ENCODE results near the gene LHFPL4. TPM values are rescaled to one million over a fixed set of nuclear protein-coding genes. Genes with fewer than 3 reads are reported as not detected.
A peak's percentile ranks its signal among the peaks of the same experiment; 100 is the strongest.

The LHFPL4 gene
- total RNA-seq, 1 experiment from 2014 or later: not detected

- Histone ChIP-seq H3K9me3 (no peaks in the 10 kb centered on the region), H3K4me1 (no peaks in the 10 kb centered on the region), H3K36me3 (ENCODE audit: control insufficient read depth, insufficient read depth, low read length) (no peaks in the 10 kb centered on the region), H3K4me3 (ENCODE audit: low read depth, low read length) (no peak overlapping the region), H3K27me3 (replicated peaks; ENCODE audit: control insufficient read depth, insufficient read depth, low read length) (no peaks in the 10 kb centered on the region)
- CTCF ChIA-PET: no interaction called here
- POLR2A ChIA-PET: no interaction called here
- Mint-ChIP-seq H3K27me3 (ENCODE audit: insufficient read depth, unreplicated experiment) (peaks cover 3% of the 10 kb centered on the region), H3K9me3 (ENCODE audit: unreplicated experiment) (no peaks in the 10 kb centered on the region), H3K4me1 (ENCODE audit: low read depth, unreplicated experiment) (no peaks in the 10 kb centered on the region), H3K27ac (ENCODE audit: unreplicated experiment) (no peak overlapping the region), H3K4me3 (ENCODE audit: unreplicated experiment) (no peak overlapping the region), H3K36me3 (ENCODE audit: insufficient read depth, unreplicated experiment) (no peaks in the 10 kb centered on the region)
- BruUV-seq (replicated peaks): no TSS peak
- no peak for DNase-seq
- TF ChIP-seq, protein P1, sequence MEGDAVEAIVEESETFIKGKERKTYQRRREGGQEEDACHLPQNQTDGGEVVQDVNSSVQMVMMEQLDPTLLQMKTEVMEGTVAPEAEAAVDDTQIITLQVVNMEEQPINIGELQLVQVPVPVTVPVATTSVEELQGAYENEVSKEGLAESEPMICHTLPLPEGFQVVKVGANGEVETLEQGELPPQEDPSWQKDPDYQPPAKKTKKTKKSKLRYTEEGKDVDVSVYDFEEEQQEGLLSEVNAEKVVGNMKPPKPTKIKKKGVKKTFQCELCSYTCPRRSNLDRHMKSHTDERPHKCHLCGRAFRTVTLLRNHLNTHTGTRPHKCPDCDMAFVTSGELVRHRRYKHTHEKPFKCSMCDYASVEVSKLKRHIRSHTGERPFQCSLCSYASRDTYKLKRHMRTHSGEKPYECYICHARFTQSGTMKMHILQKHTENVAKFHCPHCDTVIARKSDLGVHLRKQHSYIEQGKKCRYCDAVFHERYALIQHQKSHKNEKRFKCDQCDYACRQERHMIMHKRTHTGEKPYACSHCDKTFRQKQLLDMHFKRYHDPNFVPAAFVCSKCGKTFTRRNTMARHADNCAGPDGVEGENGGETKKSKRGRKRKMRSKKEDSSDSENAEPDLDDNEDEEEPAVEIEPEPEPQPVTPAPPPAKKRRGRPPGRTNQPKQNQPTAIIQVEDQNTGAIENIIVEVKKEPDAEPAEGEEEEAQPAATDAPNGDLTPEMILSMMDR (IDR thresholded peaks at IDR 0.05; ENCODE audit: insufficient read depth in 1 of 2, low read depth in 1 of 2, low read length in 1 of 2, severe bottlenecking in 1 of 2, unreplicated experiment in 1 of 2): no peak
- intact Hi-C loops (cut with micrococcal nuclease; ENCODE audit: unreplicated experiment): loop anchor here (10.0 kb wide), 1 partner anchor 197 kb away; the partner anchor contains the start of gene CPNE9
Observed at GRCh38 chr3:9507586-9508578, 45.7 kb downstream of the LHFPL4 start.

GRCh38 chr3:9503283-9503682, 50.3 kb downstream of the LHFPL4 start:
- TF ChIP-seq, protein P1 (IDR thresholded peaks at IDR 0.05; ENCODE audit: insufficient read depth in 1 of 2, low read depth in 1 of 2, low read length in 1 of 2, severe bottlenecking in 1 of 2, unreplicated experiment in 1 of 2): peak; percentile 86 to 92
- Mint-ChIP-seq H3K36me3 (ENCODE audit: insufficient read depth, unreplicated experiment) (no peaks in the 10 kb centered on the region), H3K4me3 (ENCODE audit: unreplicated experiment) (no peak overlapping the region), H3K27me3 (ENCODE audit: insufficient read depth, unreplicated experiment) (peaks cover 8% of the 10 kb centered on the region), H3K4me1 (ENCODE audit: low read depth, unreplicated experiment) (no peaks in the 10 kb centered on the region), H3K9me3 (ENCODE audit: unreplicated experiment) (no peaks in the 10 kb centered on the region), H3K27ac (ENCODE audit: unreplicated experiment) (no peak overlapping the region)
- intact Hi-C loops (cut with micrococcal nuclease; ENCODE audit: unreplicated experiment): loop anchor here (1.0 to 10.0 kb wide), 4 partner anchors 169 to 305 kb away; partner anchors contain the start of gene CPNE9
- ChIA-PET CTCF (interaction anchor here (0.7 to 1.4 kb wide), 4 partner anchors 11 to 247 kb away, joined by 3 to 4 read pairs (median 3); partner anchors contain the start of gene OGG1), POLR2A (no interaction called here)
- H3K4me3 ChIP-seq (ENCODE audit: low read depth, low read length): no peak overlapping the region
- no peaks in the 10 kb centered on the region for H3K27me3 ChIP-seq (replicated peaks; ENCODE audit: control insufficient read depth, insufficient read depth, low read length)
- H3K4me1 ChIP-seq: no peaks in the 10 kb centered on the region
- no TSS peak for BruUV-seq (replicated peaks)
- no peaks in the 10 kb centered on the region for H3K36me3 ChIP-seq (ENCODE audit: control insufficient read depth, insufficient read depth, low read length)
- peak; percentile 79 to 83 for DNase-seq
- H3K9me3 ChIP-seq: no peaks in the 10 kb centered on the region

- ChIA-PET POLR2A (no interaction called here), CTCF (interaction anchor here (0.6 kb wide), 1 partner anchor 211 kb away, joined by 3 read pairs; no protein-coding TSS in a partner anchor)
- Histone ChIP-seq H3K9me3 (no peaks in the 10 kb centered on the region), H3K36me3 (ENCODE audit: control insufficient read depth, insufficient read depth, low read length) (no peaks in the 10 kb centered on the region), H3K4me3 (ENCODE audit: low read depth, low read length) (no peak overlapping the region), H3K27me3 (replicated peaks; ENCODE audit: control insufficient read depth, insufficient read depth, low read length) (no peaks in the 10 kb centered on the region), H3K4me1 (no peaks in the 10 kb centered on the region)
- peaks cover 5% of the 10 kb centered on the region for H3K27me3 Mint-ChIP-seq (ENCODE audit: insufficient read depth, unreplicated experiment)
- H3K36me3 Mint-ChIP-seq (ENCODE audit: insufficient read depth, unreplicated experiment): no peaks in the 10 kb centered on the region
- H3K9me3 Mint-ChIP-seq (ENCODE audit: unreplicated experiment): no peaks in the 10 kb centered on the region
- no peak for DNase-seq
- BruUV-seq (replicated peaks): no TSS peak
- TF ChIP-seq, protein P1 (IDR thresholded peaks at IDR 0.05; ENCODE audit: insufficient read depth in 1 of 2, low read depth in 1 of 2, low read length in 1 of 2, severe bottlenecking in 1 of 2, unreplicated experiment in 1 of 2): no peak
- no peaks in the 10 kb centered on the region for H3K4me1 Mint-ChIP-seq (ENCODE audit: low read depth, unreplicated experiment)
- intact Hi-C loops (cut with micrococcal nuclease; ENCODE audit: unreplicated experiment): loop anchor here (5.0 to 10.0 kb wide), 2 partner anchors 171 to 204 kb away; partner anchors contain the start of gene CPNE9
- H3K27ac Mint-ChIP-seq (ENCODE audit: unreplicated experiment): no peak overlapping the region
- no peak overlapping the region for H3K4me3 Mint-ChIP-seq (ENCODE audit: unreplicated experiment)
Observed at GRCh38 chr3:9501226-9501625, 52.4 kb downstream of the LHFPL4 start.
